Measurements from ENCODE around the gene GRID1. TPM values are rescaled to one million over a fixed set of nuclear protein-coding genes. Genes with fewer than 3 reads are reported as not detected.

Gene GRID1
- total RNA-seq, 1 donor from 2014 or later: 1.1 TPM

- H3K27me3 Mint-ChIP-seq (ENCODE audit: low read depth): no peaks in the 10 kb centered on the region
- no peaks in the 10 kb centered on the region for H3K9me3 Mint-ChIP-seq
- DNase-seq (ENCODE audit: low read depth, low spot score): no peak
- no peak overlapping the region for H3K27ac Mint-ChIP-seq (ENCODE audit: unreplicated experiment)
- TF ChIP-seq, protein P1, sequence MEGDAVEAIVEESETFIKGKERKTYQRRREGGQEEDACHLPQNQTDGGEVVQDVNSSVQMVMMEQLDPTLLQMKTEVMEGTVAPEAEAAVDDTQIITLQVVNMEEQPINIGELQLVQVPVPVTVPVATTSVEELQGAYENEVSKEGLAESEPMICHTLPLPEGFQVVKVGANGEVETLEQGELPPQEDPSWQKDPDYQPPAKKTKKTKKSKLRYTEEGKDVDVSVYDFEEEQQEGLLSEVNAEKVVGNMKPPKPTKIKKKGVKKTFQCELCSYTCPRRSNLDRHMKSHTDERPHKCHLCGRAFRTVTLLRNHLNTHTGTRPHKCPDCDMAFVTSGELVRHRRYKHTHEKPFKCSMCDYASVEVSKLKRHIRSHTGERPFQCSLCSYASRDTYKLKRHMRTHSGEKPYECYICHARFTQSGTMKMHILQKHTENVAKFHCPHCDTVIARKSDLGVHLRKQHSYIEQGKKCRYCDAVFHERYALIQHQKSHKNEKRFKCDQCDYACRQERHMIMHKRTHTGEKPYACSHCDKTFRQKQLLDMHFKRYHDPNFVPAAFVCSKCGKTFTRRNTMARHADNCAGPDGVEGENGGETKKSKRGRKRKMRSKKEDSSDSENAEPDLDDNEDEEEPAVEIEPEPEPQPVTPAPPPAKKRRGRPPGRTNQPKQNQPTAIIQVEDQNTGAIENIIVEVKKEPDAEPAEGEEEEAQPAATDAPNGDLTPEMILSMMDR (conservative IDR thresholded peaks at IDR 0.05): no peak
- no peaks in the 10 kb centered on the region for H3K4me1 Mint-ChIP-seq
- H3K36me3 Mint-ChIP-seq (ENCODE audit: low read depth): no peaks in the 10 kb centered on the region
- no peak overlapping the region for H3K4me3 Mint-ChIP-seq
These were observed 698.9 kb downstream of the GRID1 start for GRCh38 chr10:85667638-85668233.

DNA sequence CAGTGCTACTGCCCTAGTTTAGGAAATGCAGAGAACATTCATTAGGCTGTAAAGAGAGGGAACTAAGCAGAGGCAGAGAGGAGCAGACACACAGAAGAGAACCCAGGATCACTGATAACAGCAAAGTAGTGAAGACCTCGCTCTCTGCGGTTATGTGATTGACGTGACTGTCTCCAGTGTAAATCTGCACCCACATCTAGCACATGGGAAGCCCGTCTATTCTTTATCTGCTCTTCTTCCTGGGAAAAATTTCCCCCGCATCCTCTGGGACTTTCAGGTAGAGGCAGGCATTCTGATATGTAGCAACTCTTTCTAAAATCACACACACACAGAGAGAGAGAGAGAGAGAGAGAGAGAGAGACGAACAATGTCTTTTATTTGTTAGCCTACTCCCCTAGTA, 699.6 kb downstream of the GRID1 start:
- H3K27me3 Mint-ChIP-seq (ENCODE audit: low read depth): no peaks in the 10 kb centered on the region
- H3K4me1 Mint-ChIP-seq: no peaks in the 10 kb centered on the region
- H3K36me3 Mint-ChIP-seq (ENCODE audit: low read depth): no peaks in the 10 kb centered on the region
- no peak overlapping the region for H3K27ac Mint-ChIP-seq (ENCODE audit: unreplicated experiment)
- TF ChIP-seq, protein P1 (conservative IDR thresholded peaks at IDR 0.05): no peak
- H3K9me3 Mint-ChIP-seq: no peaks in the 10 kb centered on the region
- H3K4me3 Mint-ChIP-seq: no peak overlapping the region
- no peak for DNase-seq (ENCODE audit: low read depth, low spot score)

DNA sequence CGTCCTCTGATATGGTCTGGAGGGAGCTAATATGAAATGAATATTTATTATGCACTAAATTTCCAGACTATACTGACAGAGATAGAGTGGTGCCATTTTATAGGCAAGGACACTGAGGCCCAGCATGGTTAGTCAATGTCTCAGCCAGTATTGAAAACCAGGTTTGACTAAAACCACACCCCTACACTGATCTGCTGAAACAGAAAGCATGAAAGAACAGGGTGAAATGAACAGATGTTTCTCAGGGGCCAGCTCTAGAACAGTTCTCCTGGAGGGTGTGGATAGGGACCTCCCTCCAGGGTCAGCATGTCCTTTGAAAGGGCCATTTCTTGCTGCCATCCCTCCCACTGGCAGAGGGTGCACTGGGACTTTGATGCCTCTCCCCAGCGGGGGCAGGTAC, 700.5 kb downstream of the GRID1 start:
- Mint-ChIP-seq H3K9me3 (no peaks in the 10 kb centered on the region), H3K27me3 (ENCODE audit: low read depth) (no peaks in the 10 kb centered on the region), H3K27ac (ENCODE audit: unreplicated experiment) (no peak overlapping the region), H3K36me3 (ENCODE audit: low read depth) (no peaks in the 10 kb centered on the region), H3K4me3 (no peak overlapping the region), H3K4me1 (no peaks in the 10 kb centered on the region)
- TF ChIP-seq, protein P1 (conservative IDR thresholded peaks at IDR 0.05): no peak
- DNase-seq (ENCODE audit: low read depth, low spot score): no peak

DNA sequence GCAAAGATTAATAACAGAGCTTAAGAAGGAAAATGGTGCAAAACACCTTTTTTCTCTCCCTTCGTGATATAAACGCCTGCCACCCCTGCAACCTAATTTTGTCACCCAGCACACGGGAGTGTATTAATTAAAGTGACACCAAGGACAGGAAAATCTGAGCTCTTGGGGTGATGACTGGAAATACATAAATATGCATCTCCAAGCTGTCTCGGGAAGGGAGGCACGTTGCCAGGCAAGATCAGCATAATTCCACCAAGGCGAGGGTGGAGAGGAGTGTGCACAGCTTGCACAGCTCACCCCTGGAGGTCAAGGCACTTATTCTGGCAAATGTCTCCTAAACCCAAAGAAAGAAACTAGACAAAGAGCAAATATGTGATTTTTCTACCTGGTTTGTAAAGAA, 700.9 kb downstream of the GRID1 start:
- Mint-ChIP-seq H3K36me3 (ENCODE audit: low read depth) (no peaks in the 10 kb centered on the region), H3K4me3 (no peak overlapping the region), H3K27ac (ENCODE audit: unreplicated experiment) (no peak overlapping the region), H3K27me3 (ENCODE audit: low read depth) (no peaks in the 10 kb centered on the region), H3K9me3 (no peaks in the 10 kb centered on the region), H3K4me1 (no peaks in the 10 kb centered on the region)
- TF ChIP-seq, protein P1 (conservative IDR thresholded peaks at IDR 0.05): no peak
- DNase-seq (ENCODE audit: low read depth, low spot score): no peak

- Mint-ChIP-seq H3K27me3 (ENCODE audit: low read depth) (no peaks in the 10 kb centered on the region), H3K27ac (ENCODE audit: unreplicated experiment) (no peak overlapping the region), H3K9me3 (no peaks in the 10 kb centered on the region), H3K4me3 (no peak overlapping the region), H3K4me1 (no peaks in the 10 kb centered on the region), H3K36me3 (ENCODE audit: low read depth) (no peaks in the 10 kb centered on the region)
- no peak for DNase-seq (ENCODE audit: low read depth, low spot score)
- TF ChIP-seq, protein P1 (conservative IDR thresholded peaks at IDR 0.05): no peak
These were observed 701.5 kb downstream of the GRID1 start for GRCh38 chr10:85665078-85665477.

Data from neural crest cell (in vitro differentiated cells).